Kidney (tissue), 14 donors: Measurements from ENCODE around the gene MPC2. TPM values are rescaled to one million over a fixed set of nuclear protein-coding genes. Genes with fewer than 3 reads are reported as not detected.
"Not testable (repeated sequence)": the region's sequence is repeated elsewhere in the genome, so short reads cannot be mapped to it uniquely, and the experiment has no call there.

Source experiments
- DNase-seq, 5 donors: peaks; one replicate each; pipeline ENCODE4 v3.0.0-alpha.2; 2013 to 2020
- FAIRE-seq: peaks from 2 replicates; lab custom pipeline; 2012; peaks lifted over from hg19 to GRCh38; lab: Jason Lieb, UNC
- H3K27ac ChIP-seq, 2 donors: one replicate each; pipeline ENCODE4 v1.7.0; 2013; ENCODE audit warnings: low read depth in 2 of 2, low read length in 2 of 2, inconsistent platforms in 1 of 2
- H3K27me3 ChIP-seq: one replicate; pipeline ENCODE4 v1.7.1; 2013; ENCODE audit warnings: low read length, inconsistent platforms; ENCODE audit not compliant: control insufficient read depth, insufficient read depth
- H3K36me3 ChIP-seq, 3 donors: one replicate each; pipeline versions ENCODE4 v1.7.0 to v1.7.1; 2013; ENCODE audit warnings: low read length in 3 of 3, control low read depth in 1 of 3, inconsistent platforms in 1 of 3; ENCODE audit not compliant: insufficient read depth in 3 of 3, control insufficient read depth in 2 of 3
- H3K4me1 ChIP-seq, 3 donors: one replicate each; pipeline versions ENCODE4 v1.7.0 to v1.7.1; 2013; ENCODE audit warnings: low read length in 3 of 3, inconsistent platforms in 1 of 3, low read depth in 1 of 3; ENCODE audit not compliant: control insufficient read depth in 2 of 3, insufficient read depth in 2 of 3
- H3K4me3 ChIP-seq, 3 donors: one replicate each; pipeline versions ENCODE4 v1.7.0 to v1.8.1; 2013; ENCODE audit warnings: low read length in 3 of 3, control low read depth in 1 of 3, inconsistent platforms in 1 of 3
- H3K9ac ChIP-seq, 3 donors: one replicate each; pipeline versions ENCODE4 v1.7.0 to v1.7.1; 2013; ENCODE audit warnings: low read length in 3 of 3, control low read depth in 1 of 3, inconsistent platforms in 1 of 3
- H3K9me3 ChIP-seq, 3 donors: one replicate each; pipeline versions ENCODE4 v1.7.0 to v1.7.1; 2013; ENCODE audit warnings: low read length in 3 of 3, control low read depth in 1 of 3, inconsistent platforms in 1 of 3; ENCODE audit not compliant: control insufficient read depth in 2 of 3, insufficient read depth in 1 of 3
- intact Hi-C: fragments of 100-400 bp; cut with DNase I; formaldehyde crosslinking; loops from one replicate; pipeline ENCODE4 v1.11.1; 2022
- polyA plus RNA-seq: library from polyadenylated mRNA; stranded (reverse); fragments of 350-450 nt; fragmentation: Illumina TruSeq; extraction: RNeasy Lipid Tissue Mini Kit (QIAGEN cat#74804); gene quantifications from one replicate; pipeline ENCODE4 v1.2.3, GENCODE V29; 2014; ENCODE audit warnings: low read depth, low replicate concordance; ENCODE audit not compliant: insufficient read depth
- total RNA-seq: library from RNA; stranded (reverse); fragmentation: NEBNext Ultra II Directional; extraction: Animal tissue kit (Norgen Biotek cat#: 25700); gene quantifications from one replicate; pipeline ENCODE4 v1.2.1, GENCODE V29; 2021
- TF ChIP-seq, protein P1 (sequence below): IDR thresholded peaks from 3 replicates; pipeline ENCODE4 v1.5.1; 2012; ENCODE audit warnings: mild to moderate bottlenecking, moderate library complexity, borderline replicate concordance; ENCODE audit not compliant: insufficient read depth; ENCODE audit errors: extremely low read depth
- donor health status: control.
- donor health status: control.
- donor health status: control.
- donor health status: control.
- donor health status: control.
- donor health status: DM: yes; HTN: yes; CAD: no.
- donor health status: Normal renal cell carcinoma (clear cell type).

Gene MPC2
- total and polyA plus RNA-seq, 2 donors from 2014 or later = 127 to 445 TPM

DNA sequence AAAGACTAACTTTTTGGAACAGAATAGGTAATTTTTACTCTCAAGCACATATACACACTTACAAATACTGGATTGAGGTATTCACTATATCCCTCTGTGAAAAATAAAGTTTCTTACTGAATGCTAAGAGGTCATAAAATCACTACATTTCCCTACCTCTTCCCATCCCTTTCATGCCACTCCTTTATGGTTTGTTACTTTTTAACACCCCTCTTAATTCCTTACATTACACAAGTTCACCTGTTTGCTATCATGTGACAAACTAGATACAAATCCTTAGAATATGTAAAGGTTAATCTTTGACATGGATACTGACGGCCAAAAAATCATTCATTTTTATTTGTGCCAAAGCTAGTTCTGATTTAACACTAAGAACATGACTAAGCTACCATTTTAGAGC, 7.1 kb downstream of the MPC2 start:
- H3K9me3 ChIP-seq = no peaks in the 10 kb centered on the region
- intact Hi-C loops = no loop called here

DNA sequence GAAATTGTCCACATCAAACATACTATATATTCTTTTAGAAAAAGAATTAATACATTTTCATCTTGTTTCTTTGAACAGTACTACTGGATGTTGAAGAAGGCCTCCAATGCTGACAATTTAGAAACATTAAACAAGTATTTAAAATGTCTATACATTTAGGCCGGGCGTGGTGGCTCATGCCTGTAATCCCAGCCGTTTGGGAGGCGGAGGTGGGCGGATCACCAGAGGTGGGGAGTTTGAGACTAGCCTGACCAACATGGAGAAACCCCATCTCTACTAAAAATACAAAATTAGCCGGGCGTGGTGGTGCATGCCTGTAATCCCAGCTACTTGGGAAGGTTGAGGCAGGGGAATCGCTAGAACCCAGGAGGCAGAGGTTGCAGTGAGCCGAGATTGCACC, 8.0 kb downstream of the MPC2 start:
- H3K4me3 ChIP-seq = peak overlapping the region in 2 of 3 donors; percentile 42 to 49
- H3K27ac ChIP-seq, intact Hi-C loops, H3K36me3 ChIP-seq, DNase-seq, FAIRE-seq, H3K9me3 ChIP-seq, H3K27me3 ChIP-seq, H3K9ac ChIP-seq: not testable (repeated sequence)
- peaks cover 0 to 20% (median 3%) of the 10 kb centered on the region in 3 donors for H3K4me1 ChIP-seq

More for the DNA sequence above, 7.1 kb downstream of the MPC2 start:
- TF ChIP-seq, protein P1, sequence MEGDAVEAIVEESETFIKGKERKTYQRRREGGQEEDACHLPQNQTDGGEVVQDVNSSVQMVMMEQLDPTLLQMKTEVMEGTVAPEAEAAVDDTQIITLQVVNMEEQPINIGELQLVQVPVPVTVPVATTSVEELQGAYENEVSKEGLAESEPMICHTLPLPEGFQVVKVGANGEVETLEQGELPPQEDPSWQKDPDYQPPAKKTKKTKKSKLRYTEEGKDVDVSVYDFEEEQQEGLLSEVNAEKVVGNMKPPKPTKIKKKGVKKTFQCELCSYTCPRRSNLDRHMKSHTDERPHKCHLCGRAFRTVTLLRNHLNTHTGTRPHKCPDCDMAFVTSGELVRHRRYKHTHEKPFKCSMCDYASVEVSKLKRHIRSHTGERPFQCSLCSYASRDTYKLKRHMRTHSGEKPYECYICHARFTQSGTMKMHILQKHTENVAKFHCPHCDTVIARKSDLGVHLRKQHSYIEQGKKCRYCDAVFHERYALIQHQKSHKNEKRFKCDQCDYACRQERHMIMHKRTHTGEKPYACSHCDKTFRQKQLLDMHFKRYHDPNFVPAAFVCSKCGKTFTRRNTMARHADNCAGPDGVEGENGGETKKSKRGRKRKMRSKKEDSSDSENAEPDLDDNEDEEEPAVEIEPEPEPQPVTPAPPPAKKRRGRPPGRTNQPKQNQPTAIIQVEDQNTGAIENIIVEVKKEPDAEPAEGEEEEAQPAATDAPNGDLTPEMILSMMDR = no peak
- Histone ChIP-seq H3K36me3 (no peaks in the 10 kb centered on the region), H3K27me3 (no peaks in the 10 kb centered on the region), H3K27ac (peak overlapping the region in 1 of 2 donors; percentile 2), H3K4me1 (peaks cover 0 to 20% (median 4%) of the 10 kb centered on the region in 3 donors), H3K4me3 (peak overlapping the region; percentile 12 to 42 (median 32)), H3K9ac (peak overlapping the region in 1 of 3 donors; percentile 12)
- FAIRE-seq (no peak), DNase-seq (no peak)

DNA sequence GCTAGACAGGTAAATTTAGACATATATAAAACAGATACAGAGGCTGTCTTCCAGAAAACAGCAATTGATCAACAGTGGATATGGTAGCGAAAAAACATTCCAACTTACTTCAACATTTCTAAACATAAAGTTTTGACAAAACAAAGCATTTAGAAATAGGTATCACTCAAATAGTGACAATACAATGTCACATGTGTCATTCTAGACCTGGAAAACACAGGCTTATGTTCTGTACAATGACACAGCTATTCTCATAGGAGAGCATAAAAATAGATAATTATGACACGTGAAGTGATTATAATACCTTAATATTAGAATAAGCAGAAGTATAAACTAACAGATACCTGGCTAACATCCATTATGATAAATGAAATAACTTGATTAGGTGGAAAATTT, 8.4 kb downstream of the MPC2 start:
- Histone ChIP-seq H3K4me1 (peaks cover 0 to 17% (median 2%) of the 10 kb centered on the region in 3 donors), H3K9me3 (no peaks in the 10 kb centered on the region), H3K27ac (no peak overlapping the region), H3K36me3 (peaks cover 0 to 2% (median 0%) of the 10 kb centered on the region in 3 donors), H3K27me3 (no peaks in the 10 kb centered on the region), H3K4me3 (peak overlapping the region in 2 of 3 donors; percentile 46 to 49), H3K9ac (no peak overlapping the region)
- DNase-seq (no peak), FAIRE-seq (no peak)
- TF ChIP-seq, protein P1 = no peak
- intact Hi-C loops = no loop called here

DNA sequence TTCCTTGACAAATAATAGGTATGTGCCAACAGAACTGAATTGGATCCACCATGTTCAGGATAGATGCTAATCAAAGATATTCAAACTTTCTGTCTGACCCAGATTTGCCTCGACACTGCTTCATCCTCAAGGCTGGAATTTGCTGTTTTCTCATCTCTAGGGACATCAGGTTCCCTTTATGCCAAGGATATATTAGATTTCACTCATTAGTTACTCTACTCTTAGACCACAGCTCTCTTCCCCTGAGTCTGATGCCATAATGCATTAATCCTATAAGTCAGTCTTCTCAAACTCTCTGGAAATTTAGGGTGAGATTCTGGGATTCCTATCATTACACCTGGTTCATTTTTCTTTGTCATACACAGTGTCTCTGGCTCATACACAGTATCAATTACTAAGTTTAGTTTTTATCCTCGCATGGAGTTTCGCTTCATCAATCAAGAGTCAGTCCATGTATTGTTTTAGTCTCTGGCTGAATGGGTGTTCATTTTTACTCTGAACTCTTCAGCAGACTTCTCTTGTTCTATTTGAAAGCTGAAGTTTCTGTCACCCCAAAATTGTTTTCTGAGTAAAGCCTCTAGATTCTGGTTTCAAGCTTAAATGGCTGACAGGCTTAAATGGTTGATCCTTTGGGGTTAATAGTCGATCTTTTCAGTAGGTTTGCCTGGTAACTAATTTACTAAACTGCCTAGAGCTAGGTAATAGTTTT, 9.7 kb downstream of the MPC2 start:
- TF ChIP-seq, protein P1 = no peak
- peak overlapping the region in 1 of 2 donors; percentile 39 for H3K27ac ChIP-seq
- peaks cover 0 to 8% (median 0%) of the 10 kb centered on the region in 3 donors for H3K36me3 ChIP-seq
- DNase-seq = peak in 2 of 5 donors; percentile 64
- H3K4me3 ChIP-seq = peak overlapping the region in 2 of 3 donors; percentile 24 to 46
- peak; percentile 38 for FAIRE-seq
- peaks cover 0 to 17% (median 2%) of the 10 kb centered on the region in 3 donors for H3K4me1 ChIP-seq
- no peaks in the 10 kb centered on the region for H3K27me3 ChIP-seq
- H3K9ac ChIP-seq = no peak overlapping the region
- H3K9me3 ChIP-seq = no peaks in the 10 kb centered on the region
- intact Hi-C loops = no loop called here
